HUDEP-2 (cell line): ENCODE data around the gene C9orf50.
A peak's percentile ranks its signal among the peaks of the same experiment; 100 is the strongest.

ENCODE experiments used
- DNase-seq, 76 experiments: peaks; one replicate each; lab custom pipeline; 2025; ENCODE audit not compliant: unreplicated experiment in 76 of 76; lab: John Stamatoyannopoulos, UW

The C9orf50 gene

DNA sequence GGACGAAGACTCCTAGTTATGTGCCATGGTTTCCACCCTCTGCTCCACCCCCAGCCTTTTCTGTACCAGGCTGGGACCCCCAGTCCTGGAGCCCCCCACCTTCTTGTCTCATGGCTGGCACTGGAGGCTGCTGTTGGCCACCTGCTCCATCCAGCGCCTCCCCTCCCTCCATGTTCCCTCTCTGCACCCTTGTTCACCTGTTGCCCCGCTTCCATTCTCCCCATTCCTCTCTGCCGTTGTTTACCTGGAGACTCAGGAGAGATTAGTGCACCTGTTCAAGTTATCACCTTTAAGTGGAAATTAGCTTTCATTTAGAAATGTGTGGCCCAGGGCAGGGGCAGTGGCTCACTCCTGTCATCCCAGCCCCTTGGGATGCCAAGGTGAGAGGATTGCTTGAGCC, 12.3 kb upstream of the C9orf50 start:
- DNase-seq: no peak

DNA sequence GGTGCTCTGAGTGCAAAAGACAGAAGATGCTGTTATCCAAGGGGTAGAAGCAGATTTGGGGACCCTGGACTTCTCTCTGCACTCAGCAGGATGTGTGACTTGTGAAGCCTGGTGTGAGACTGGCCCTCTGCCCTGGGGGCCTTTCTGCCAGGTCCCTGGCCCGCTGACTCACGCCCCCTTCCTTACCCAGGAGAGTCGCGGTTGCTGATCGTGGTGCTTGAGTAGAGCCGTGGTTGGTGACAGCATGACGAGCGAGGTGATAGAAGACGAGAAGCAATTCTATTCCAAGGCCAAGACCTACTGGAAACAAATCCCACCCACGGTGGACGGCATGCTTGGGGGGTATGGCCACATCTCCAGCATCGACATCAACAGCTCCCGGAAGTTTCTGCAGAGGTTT, 11.6 kb upstream of the C9orf50 start:
- no peak for DNase-seq

DNA sequence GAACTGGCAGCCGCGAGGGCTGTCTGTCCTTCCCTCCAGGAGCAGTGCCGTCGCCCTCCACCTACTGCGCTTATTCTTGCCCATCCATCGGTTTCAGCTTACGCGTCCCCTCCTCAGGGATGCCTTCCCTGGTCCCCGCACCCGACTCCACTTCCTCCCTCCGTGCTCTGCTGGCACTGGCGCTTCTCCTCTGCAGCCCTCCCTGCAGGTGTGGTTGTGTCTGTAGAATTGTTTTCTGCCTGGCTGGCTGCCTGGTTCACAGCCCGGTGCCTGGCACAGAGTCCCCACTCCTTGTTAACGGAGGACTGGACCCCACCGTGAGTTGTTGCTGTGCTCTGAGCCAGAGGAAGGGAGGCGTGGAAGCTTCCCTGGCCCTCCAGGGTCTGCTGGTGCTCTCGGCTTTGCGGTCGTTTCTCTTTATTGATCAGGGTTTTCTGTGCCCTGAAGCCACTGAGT, 10.8 kb upstream of the C9orf50 start:
- DNase-seq: no peak

DNA sequence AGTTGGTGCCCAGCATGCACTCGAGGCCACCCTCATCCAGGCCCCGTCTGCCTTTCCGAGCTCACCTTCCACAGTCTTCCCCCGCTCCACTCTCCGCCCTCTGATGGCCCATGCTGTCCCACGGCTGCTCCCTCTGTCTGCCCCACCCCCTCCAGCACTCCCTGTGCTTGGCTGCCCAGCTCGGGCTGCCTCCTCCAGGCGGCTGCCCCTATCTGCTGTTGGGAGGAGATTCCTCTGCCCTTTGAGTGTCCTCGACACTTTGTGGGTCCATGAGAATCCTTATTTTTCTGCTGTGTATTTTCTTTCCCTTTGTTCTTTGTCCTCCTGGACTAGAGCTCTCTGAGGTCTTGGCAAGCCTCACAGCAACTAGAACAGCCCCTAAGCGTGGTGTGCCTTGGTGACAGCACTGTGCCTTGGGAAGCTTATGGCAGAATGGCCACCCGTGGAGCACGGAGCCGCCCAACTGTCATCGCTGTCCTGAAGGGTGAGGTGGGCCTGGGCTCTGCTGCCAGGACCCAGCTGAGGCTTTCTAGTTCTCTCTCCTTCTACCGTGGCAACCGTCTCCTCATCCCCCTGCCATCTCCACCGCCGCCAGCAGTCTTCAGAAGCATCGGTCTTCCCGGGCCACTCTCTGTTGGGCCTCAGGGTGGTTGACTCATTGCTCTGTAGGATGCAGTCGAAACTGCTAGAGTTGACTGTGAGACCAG, 10.2 kb upstream of the C9orf50 start:
- no peak for DNase-seq

DNA sequence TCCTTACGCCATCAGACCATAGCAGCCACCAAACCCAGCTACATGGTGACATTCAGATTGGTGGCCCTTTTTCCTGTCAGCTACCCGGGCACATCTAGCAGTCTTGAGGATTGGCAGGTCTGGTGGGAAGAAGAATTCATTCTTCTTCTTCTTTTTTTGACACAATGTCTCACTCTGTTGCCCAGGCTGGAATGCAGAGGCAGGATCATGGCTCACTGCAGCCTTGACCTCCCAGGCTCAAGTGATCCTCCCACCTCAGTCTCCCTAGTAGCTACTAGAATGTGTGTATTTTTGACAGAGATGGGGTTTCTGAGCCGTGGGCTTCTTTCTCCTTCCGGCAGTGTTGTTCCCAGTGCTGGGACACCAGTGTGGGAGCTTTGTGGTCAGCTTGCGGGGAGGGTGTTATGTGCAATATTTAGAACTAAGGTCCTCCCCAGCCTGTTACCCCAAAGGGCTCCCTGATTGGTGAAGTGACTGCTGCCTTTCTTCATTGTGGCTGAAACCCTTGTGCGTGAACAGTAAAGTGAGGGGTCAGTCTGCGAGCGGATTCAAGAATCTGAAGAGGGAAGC, 8.4 kb upstream of the C9orf50 start:
- DNase-seq: no peak

DNA sequence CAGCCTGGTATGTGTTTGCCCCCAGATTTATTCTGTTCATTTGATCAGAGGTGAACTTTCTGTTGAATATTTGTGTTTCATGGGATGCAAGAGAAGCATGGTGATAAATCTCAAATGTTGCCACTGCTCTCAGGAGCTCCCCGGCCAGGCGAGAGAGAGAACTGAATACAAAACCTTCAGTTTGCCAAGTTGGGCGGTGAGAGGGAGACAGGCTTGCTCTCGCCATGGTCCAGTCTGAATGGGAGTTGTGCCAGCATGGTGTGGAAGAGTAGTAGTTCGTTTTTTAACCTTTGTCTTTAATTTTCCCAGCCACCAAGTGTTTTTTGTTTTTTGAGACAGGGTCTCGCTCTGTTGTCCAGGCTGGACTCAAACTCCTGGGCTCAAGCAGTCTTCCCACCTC, 7.8 kb upstream of the C9orf50 start:
- no peak for DNase-seq

DNA sequence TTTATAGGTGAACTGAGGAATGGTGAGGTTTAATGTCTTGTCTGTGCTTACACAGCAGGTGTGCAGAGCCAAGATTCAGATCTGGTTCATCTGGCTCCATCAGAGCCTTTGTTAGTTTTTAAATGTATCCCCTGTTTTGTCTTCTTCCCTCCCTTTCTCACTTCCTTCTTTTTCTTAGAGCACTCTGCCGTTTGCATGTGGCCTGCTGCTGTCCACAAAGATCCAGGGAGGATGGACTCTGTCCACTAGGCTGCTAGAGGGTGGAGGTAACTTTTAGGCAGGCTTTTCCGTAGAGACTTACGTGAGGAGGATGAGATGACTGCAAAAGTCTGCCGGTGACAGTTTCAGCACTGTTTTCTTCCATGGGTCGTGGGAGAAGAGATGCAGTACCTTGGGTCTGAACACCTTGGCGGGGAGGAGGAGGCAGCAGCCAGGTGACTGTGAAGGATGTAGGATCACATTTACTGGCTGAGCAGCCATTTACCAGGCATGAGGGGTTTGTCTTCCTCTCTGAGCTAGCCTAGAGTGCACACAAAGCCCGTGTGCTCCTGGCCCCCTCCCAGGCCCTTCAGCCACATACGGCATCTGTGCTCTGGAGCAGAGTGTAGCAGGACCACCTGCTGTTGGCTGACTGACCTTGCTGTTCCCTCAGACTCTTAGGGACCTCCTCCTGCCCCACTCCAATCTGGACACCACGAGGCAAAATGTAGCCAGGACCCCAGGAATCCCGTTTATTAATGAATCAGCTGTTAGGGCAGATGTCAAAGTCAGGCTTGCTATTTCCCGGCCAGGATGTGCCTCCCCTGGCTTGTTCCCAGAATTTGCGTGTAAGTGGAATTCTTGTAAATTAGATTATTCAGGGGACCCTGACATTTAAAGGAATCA, 6.9 kb upstream of the C9orf50 start:
- no peak for DNase-seq

DNA sequence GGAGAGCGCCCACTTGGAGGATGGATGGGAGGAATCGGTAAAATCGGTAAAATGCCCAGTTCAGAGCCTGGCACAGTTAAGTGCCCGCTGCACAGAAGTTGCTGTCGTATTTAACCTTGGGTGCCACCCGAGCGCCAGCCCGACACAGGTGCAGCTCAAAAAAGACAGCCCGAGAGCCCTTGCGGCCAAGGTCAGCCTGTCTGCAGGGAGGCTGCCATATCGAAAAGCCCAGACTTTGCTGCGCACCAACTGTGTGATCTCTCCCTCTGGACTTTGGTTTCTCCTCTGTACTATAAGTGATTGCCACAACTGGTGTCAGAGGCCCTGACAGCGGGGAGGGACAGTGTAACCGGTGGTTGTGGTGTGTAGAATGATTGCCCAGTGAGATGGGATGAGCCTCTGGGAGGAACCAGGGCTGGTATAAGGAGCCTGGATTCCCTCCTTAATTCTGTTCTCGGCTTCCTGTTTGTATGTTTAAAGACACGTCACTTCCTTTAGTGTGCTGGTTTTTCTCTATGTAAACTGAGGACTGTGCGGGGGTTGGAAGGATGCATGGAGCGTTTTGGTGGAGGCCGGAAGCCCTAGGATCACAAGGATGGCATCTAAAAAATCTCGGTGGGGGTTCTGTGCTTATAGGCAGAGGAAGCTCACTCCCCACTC, 5.9 kb upstream of the C9orf50 start:
- DNase-seq: peak in 3 of 76 experiments; percentile 7 to 35 (median 25)

DNA sequence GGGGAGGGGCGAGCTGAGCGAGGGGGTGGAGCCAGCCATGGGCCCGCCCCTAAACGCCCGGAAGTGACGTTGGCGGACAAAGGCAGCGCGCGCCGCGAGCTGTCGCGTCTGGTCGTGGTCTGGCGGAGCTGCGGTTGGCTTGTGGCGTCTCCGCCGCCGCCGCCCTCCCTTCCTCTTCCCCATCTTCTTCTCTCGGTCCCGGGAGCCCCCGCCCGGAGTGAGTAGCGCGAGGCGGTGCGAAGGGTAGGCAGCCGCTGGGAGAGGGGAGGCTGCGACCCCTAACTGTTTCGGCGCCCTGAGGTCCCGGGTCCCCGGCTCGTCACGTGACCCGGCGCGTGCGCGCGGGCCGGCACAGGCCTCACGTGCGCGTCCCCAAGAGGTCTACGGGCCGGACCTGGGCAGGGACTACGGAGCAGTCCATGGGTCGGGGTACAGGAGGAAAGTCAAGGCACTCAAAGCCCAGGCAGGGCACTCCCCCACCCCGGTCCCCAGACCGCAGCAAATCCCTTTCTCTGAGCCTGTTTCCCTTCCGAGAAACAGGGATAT, 5.3 kb upstream of the C9orf50 start, which contains the start of gene NTMT1:
Gene NTMT1 (plus strand): TSS at position 85 of the 546 bp plus-strand sequence. CDS start 6,541 bp downstream, outside the sequence.
- peak in 73 of 76 experiments; percentile 6 to 86 (median 70) for DNase-seq

DNA sequence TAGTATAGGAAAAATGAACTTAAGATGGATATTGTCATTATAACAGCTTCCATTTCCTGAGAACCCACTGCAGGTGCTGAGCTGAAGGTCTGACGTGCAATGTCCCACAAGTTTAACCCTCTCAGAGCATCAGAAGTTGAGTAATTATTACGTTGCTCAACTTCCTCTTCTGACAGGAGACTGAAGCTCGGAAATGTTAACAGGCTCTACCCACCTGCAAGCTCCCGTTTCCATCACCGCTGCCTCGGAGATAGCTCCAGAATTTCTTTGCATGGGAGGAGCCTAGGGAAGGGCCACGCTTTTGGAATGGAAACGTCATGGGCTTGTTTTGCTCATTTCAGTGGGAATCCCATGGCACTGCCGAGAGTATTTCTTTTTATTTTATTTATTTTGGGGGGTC, 4.0 kb upstream of the C9orf50 start:
- DNase-seq: no peak

DNA sequence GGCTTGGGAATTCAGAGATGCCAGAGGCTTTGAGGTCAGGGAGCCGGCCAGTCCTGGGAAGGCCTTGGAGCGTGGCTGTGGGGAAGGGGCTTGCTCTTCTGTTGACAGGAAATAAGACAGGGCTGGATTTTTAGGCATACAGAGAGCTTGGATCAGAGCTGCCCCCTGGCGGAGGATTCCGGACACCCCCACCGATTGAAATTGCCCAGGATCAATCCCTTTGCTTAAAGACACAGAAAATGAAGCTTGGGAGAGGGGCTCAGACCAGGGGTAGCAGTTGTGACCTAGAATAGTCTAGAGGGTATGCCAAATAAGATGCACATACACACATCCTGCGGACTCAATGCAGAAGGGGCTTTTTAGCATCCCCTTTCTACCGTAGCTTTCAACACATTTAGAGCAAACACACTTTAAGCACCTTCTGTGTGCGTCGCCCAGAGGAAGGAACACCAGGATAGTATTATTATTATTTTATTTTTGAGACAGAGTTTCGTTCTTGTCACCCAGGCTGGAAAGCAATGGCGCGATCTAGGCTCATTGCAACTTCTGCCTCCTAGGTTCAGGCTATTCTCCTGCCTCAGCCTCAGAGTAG, 3.4 kb upstream of the C9orf50 start:
- DNase-seq: peak in 47 of 76 experiments; percentile 9 to 59 (median 40)

DNA sequence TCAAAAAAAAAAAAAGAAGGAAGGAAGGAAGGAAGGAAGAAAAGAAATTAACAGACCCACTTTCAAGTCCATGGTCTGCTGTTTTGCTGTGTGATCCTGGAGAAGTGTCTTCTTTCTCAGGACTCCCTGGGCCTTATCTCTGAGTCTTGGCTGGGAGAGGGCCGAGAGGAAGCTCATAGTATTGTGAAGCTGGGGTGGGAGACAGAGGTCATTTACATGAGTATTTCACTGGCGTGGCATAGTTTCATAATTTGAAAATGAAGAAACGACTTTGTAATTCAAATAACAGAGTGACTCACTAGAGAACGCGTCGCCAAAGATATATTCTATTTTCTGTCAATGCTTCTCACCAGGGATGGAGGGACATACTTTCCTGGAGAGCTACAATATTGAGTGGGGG, 2.4 kb upstream of the C9orf50 start:
- no peak for DNase-seq

DNA sequence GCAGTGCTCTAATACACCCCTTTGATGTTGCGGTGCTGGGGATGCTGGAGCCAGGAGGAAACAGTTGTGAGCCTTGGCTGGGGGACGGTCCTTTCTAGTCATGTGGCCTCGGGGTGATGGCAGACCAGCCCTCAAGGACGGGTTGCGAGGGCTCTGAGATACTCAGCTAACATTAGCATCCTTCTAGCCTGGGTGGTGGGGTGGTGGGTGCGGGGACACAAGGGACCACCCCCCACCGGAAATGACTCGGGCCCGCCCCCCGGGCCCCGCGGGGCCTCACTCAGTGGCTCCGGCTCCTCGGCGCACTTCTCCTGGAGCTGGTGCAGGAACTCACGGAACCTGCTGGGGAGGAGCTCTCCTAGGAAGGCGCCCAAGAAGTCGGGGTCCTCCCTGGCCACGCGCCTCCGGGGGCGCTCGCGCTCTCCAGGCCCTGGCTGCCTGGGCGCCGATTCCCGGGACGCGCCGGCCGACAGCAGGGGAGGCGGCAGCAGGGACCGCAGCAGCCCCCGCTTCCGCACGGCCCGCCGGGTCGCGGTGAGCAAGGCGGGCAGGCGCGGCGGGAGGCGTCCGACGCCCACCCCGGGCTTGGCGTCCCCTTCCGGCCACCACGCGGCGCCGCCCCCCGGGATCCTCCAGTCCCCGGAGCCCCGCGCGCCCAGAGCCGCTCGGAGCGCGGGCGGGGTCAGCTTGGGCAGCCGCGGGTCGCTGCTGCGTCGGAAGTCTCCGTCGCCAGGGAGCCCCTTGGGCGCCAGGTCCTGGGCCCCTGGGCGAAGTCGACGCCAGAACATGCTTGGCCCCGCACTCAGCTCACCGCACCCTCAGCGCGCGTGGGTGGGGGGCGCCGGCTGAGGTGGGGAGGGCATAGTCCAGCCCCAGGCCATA, 873 bp downstream of the C9orf50 start:
- no peak for DNase-seq

DNA sequence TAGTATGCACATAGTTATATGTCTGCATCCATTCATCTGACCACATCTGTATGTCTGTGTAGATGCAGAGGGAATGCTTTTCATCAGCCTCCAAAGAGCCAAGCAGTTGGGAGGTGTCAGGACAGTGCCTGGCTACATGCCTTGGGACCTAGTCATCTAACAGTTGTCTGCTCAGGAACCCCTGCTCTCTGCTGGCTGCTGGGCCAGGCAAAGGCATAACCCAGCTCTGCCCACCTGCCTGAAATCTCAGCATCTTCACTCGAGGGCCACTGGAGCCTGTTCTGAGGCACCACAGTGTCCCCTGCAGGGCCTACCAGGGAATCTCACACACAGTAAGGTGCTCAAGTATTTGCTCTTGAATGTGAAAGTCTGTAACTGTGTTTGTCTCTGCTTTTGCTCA, 3.7 kb downstream of the C9orf50 start:
- DNase-seq: no peak

DNA sequence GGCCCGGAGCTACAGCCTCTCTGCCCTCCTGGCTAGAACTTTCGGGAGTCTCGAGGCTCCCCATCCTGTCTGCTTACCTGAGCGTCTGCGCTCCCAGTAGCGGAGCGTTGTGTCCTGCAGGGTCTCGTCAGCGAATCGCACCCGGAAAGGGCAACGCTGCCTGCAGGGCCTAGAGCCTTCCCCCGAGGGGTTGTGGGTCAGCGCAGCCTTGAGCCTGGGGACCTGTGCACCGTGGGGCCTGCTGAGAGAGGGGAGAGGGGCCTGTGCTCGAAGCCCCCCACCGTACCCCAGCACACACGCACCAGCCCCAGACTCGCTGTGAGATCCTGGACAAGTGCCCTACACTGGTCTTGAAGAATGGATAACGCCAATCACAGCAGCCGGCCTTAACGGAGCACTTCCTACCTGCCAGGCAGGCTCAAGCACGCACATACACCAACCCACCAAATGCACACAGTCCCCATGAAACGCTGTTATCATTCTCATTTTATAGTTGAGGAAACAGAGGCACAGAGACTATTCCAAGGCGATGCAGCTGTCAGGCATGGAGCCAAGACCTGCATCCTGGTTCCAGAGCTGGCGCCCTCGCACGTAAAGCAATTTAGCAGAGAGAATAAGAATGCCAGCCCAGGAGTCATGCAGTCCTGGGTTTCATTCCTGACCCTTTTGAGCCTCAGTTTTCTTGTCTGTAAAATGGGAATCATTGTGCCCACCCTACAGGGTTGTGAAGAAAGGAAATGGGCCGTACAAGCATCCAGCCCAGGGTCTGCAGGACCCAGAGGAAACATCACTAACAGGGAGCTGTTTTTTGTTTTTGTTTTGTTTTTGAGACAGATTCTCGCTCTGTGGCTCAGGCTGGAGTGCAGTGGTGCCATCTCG, 5.3 kb downstream of the C9orf50 start:
- no peak for DNase-seq

DNA sequence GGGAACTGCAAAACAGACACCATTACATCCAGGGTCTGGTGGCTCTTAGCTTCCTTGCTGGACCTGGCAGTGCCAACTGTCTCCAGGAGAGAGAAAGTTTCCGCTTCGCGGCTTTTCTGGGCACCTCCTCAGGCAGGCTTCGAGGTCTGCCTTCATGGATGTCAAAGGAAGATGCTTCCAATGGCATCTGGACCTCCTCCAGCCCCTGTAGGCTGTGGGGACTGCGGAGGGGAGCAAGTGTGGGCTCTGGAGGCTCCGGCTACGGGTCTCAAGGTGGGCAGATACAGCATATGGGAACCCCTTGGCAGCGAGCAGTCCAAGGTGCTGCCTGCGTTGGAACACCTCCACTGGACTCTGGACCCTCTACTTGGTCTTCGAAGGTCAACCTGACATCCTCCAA, 6.0 kb downstream of the C9orf50 start:
- DNase-seq: no peak

DNA sequence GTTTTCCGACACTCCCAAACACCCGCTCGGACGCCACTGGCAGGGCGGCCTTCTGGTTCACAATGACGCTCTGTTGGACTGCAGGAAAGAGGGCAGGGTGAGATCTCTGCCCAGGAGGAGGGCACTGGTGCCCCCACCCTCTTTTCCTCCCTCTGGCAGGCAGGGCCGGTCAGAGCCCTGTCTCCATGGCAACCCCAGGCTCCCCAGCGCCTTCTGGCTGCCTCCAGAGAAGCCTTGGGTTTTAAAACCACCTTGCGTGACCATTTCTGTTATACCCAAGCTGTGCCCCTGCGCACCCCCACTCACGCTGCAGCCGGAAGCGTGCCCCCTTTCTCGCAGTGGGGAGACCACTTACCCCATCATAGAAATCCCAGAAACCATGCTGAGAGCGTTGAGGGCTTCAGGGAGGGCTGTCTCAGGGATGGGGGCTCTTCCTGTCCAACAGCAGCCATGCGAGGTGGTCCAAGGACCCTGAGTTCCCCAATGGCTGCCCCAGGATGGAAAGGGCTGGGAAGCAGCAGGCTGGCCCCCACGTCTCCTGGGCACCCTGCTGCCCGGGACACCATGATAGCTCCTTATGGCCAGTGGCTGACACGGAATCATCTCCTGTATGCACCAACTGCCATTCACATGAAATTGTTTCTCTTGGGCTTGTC, 7.3 kb downstream of the C9orf50 start:
- no peak for DNase-seq
